Type B pancreatic cell (in vitro differentiated cells): ENCODE measurements around the gene NCOA1. TPM values are rescaled to one million over a fixed set of nuclear protein-coding genes. Genes with fewer than 3 reads are reported as not detected.

Experiments
- DNase-seq: peaks from one replicate; pipeline ENCODE4 v3.0.0; 2021; ENCODE audit warnings: mixed read lengths; ENCODE audit not compliant: unreplicated experiment; ENCODE audit errors: extremely low spot score
- H3K27ac Mint-ChIP-seq: 2 replicates; pipeline ENCODE4 v1.8.0; 2021; ENCODE audit warnings: mild to moderate bottlenecking, mixed read lengths
- H3K27me3 Mint-ChIP-seq: 2 replicates; pipeline ENCODE4 v1.8.0; 2021; ENCODE audit warnings: mixed read lengths
- H3K36me3 Mint-ChIP-seq: 2 replicates; pipeline ENCODE4 v1.8.0; 2021; ENCODE audit warnings: mixed read lengths
- H3K4me1 Mint-ChIP-seq: one replicate; pipeline ENCODE4 v1.8.0; 2021; ENCODE audit warnings: mixed read lengths; ENCODE audit not compliant: unreplicated experiment
- H3K4me3 Mint-ChIP-seq: 2 replicates; pipeline ENCODE4 v1.8.0; 2021; ENCODE audit warnings: mild to moderate bottlenecking, mixed read lengths
- H3K9me3 Mint-ChIP-seq: 2 replicates; pipeline ENCODE4 v1.8.0; 2021; ENCODE audit warnings: mixed read lengths
- CTCF ChIP-seq: fragments of 200-600 bp; sonication (generic); conservative IDR thresholded peaks from 2 replicates; pipeline ENCODE4 v1.5.0; 2021; ENCODE audit warnings: antibody characterized with exemption, mild to moderate bottlenecking
- total RNA-seq: library from RNA; stranded (reverse); gene quantifications from 2 replicates; pipeline ENCODE4 v1.2.1, GENCODE V29; 2021; ENCODE audit warnings: low replicate concordance

NCOA1 gene
- total RNA-seq, 1 donor from 2014 or later: 23.8 TPM

- Mint-ChIP-seq H3K4me3 (no peak overlapping the region), H3K36me3 (peaks cover 25% of the 10 kb centered on the region), H3K4me1 (no peaks in the 10 kb centered on the region), H3K27me3 (no peaks in the 10 kb centered on the region), H3K27ac (no peak overlapping the region), H3K9me3 (no peaks in the 10 kb centered on the region)
- TF ChIP-seq CTCF: no peak
- DNase-seq: no peak
Observed at GRCh38 chr2:24743924-24744323, 252.9 kb downstream of the NCOA1 start.

- H3K36me3 Mint-ChIP-seq: peaks cover 25% of the 10 kb centered on the region
- H3K4me1 Mint-ChIP-seq: no peaks in the 10 kb centered on the region
Observed at GRCh38 chr2:24744356-24744755, 253.3 kb downstream of the NCOA1 start.

GRCh38 chr2:24745825-24746224 lies 254.8 kb downstream of the NCOA1 start:
- TF ChIP-seq CTCF: no peak
- Mint-ChIP-seq H3K27ac (no peak overlapping the region), H3K36me3 (peaks cover 25% of the 10 kb centered on the region)

More at GRCh38 chr2:24744356-24744755, 253.3 kb downstream of the NCOA1 start:
- H3K9me3 Mint-ChIP-seq: no peaks in the 10 kb centered on the region
- DNase-seq: no peak
- no peak overlapping the region for H3K27ac Mint-ChIP-seq
- no peaks in the 10 kb centered on the region for H3K27me3 Mint-ChIP-seq
- H3K4me3 Mint-ChIP-seq: no peak overlapping the region
- TF ChIP-seq CTCF: no peak

DNA sequence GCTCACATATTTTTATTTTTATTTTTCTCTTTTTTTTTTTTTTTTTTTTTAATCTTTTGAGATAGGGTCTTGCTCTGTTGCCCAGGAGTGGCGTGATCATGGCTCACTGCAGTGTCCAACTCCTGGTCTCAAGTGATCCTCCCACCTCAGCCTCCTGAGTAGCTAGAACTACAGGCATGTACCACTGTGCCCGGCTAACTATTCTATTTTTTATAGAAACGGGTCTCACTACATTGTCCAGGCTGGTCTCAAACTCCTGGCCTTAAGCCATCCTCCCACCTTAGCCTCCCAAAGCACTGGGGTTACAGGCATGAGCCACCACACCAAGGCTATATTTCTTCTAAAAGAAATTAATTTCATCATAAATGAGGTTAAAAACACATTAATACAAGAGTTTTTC lies 256.2 kb downstream of the NCOA1 start:
- peaks cover 17% of the 10 kb centered on the region for H3K36me3 Mint-ChIP-seq
- no peak for TF ChIP-seq CTCF
- no peak for DNase-seq
- H3K9me3 Mint-ChIP-seq: no peaks in the 10 kb centered on the region
- H3K27ac Mint-ChIP-seq: no peak overlapping the region
- H3K4me3 Mint-ChIP-seq: no peak overlapping the region
- no peaks in the 10 kb centered on the region for H3K4me1 Mint-ChIP-seq
- no peaks in the 10 kb centered on the region for H3K27me3 Mint-ChIP-seq

More at GRCh38 chr2:24745825-24746224, 254.8 kb downstream of the NCOA1 start:
- Mint-ChIP-seq H3K4me3 (no peak overlapping the region), H3K4me1 (no peaks in the 10 kb centered on the region), H3K9me3 (no peaks in the 10 kb centered on the region), H3K27me3 (no peaks in the 10 kb centered on the region)
- no peak for DNase-seq

DNA sequence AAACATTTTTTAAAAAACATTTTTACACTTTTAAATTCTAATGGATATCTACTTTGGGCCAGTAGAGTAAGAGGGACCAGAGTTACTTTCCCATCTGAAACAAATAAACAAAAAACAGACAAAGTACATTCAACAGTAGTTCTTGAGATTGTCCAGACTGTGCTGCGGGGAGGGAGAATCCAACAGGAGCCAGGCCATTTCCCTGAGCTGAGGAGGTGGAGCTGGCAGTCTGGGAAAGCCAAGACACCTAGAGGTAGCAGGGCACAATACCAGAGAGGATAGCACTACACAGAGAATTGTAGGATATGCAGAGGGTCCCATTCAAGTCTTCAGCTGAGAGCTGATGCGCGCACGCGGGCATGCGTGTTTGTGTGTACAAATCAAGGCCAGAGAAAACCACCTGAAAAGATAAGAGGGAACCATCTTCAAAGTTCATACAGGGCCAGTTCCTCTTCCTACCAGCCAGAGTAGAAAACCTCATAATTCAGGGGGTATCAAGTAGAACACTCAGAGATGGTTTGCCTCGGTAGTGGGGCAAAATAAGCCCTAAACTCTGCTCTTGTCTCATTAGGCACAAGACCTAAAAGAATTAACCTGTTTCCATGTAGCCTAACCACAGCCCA lies 258.1 kb downstream of the NCOA1 start:
- H3K9me3 Mint-ChIP-seq: no peaks in the 10 kb centered on the region
- H3K4me1 Mint-ChIP-seq: no peaks in the 10 kb centered on the region

More for the DNA sequence above, 258.1 kb downstream of the NCOA1 start:
- Mint-ChIP-seq H3K27me3 (no peaks in the 10 kb centered on the region), H3K4me3 (no peak overlapping the region), H3K27ac (no peak overlapping the region), H3K36me3 (peaks cover 11% of the 10 kb centered on the region)
- DNase-seq: no peak
- TF ChIP-seq CTCF: no peak
